ENCODE results near the gene URB1. TPM values are rescaled to one million over a fixed set of nuclear protein-coding genes. Genes with fewer than 3 reads are reported as not detected.

URB1 gene
- total and polyA plus RNA-seq, 2 of the 8 experiments (the other 6 are each of a cell fraction or from before 2014, with no cell fraction given) = 8.1 to 28.9 TPM

DNA sequence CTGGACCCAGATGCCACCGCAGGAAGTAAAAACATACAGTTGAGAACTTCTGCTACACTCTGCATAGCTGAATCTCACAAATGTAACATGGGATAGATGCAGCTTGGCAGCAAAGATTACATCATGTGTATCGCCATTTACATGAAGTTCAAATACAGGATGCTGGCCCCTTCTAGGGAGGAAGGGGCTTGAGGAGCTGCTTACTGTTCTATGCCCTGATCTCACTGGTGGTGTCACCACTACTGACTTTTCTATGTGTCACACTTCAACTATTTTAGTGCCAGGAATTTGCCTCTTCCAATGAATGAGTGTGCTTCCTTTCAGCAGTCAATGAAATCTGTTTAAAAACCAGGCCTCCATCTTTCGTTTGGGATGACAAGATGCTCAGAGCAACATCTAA is 63.0 kb downstream of the URB1 start (continued):
- TF ChIP-seq, protein P1, sequence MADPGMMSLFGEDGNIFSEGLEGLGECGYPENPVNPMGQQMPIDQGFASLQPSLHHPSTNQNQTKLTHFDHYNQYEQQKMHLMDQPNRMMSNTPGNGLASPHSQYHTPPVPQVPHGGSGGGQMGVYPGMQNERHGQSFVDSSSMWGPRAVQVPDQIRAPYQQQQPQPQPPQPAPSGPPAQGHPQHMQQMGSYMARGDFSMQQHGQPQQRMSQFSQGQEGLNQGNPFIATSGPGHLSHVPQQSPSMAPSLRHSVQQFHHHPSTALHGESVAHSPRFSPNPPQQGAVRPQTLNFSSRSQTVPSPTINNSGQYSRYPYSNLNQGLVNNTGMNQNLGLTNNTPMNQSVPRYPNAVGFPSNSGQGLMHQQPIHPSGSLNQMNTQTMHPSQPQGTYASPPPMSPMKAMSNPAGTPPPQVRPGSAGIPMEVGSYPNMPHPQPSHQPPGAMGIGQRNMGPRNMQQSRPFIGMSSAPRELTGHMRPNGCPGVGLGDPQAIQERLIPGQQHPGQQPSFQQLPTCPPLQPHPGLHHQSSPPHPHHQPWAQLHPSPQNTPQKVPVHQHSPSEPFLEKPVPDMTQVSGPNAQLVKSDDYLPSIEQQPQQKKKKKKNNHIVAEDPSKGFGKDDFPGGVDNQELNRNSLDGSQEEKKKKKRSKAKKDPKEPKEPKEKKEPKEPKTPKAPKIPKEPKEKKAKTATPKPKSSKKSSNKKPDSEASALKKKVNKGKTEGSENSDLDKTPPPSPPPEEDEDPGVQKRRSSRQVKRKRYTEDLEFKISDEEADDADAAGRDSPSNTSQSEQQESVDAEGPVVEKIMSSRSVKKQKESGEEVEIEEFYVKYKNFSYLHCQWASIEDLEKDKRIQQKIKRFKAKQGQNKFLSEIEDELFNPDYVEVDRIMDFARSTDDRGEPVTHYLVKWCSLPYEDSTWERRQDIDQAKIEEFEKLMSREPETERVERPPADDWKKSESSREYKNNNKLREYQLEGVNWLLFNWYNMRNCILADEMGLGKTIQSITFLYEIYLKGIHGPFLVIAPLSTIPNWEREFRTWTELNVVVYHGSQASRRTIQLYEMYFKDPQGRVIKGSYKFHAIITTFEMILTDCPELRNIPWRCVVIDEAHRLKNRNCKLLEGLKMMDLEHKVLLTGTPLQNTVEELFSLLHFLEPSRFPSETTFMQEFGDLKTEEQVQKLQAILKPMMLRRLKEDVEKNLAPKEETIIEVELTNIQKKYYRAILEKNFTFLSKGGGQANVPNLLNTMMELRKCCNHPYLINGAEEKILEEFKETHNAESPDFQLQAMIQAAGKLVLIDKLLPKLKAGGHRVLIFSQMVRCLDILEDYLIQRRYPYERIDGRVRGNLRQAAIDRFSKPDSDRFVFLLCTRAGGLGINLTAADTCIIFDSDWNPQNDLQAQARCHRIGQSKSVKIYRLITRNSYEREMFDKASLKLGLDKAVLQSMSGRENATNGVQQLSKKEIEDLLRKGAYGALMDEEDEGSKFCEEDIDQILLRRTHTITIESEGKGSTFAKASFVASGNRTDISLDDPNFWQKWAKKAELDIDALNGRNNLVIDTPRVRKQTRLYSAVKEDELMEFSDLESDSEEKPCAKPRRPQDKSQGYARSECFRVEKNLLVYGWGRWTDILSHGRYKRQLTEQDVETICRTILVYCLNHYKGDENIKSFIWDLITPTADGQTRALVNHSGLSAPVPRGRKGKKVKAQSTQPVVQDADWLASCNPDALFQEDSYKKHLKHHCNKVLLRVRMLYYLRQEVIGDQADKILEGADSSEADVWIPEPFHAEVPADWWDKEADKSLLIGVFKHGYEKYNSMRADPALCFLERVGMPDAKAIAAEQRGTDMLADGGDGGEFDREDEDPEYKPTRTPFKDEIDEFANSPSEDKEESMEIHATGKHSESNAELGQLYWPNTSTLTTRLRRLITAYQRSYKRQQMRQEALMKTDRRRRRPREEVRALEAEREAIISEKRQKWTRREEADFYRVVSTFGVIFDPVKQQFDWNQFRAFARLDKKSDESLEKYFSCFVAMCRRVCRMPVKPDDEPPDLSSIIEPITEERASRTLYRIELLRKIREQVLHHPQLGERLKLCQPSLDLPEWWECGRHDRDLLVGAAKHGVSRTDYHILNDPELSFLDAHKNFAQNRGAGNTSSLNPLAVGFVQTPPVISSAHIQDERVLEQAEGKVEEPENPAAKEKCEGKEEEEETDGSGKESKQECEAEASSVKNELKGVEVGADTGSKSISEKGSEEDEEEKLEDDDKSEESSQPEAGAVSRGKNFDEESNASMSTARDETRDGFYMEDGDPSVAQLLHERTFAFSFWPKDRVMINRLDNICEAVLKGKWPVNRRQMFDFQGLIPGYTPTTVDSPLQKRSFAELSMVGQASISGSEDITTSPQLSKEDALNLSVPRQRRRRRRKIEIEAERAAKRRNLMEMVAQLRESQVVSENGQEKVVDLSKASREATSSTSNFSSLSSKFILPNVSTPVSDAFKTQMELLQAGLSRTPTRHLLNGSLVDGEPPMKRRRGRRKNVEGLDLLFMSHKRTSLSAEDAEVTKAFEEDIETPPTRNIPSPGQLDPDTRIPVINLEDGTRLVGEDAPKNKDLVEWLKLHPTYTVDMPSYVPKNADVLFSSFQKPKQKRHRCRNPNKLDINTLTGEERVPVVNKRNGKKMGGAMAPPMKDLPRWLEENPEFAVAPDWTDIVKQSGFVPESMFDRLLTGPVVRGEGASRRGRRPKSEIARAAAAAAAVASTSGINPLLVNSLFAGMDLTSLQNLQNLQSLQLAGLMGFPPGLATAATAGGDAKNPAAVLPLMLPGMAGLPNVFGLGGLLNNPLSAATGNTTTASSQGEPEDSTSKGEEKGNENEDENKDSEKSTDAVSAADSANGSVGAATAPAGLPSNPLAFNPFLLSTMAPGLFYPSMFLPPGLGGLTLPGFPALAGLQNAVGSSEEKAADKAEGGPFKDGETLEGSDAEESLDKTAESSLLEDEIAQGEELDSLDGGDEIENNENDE (IDR thresholded peaks at IDR 0.05; ENCODE audit: insufficient replicate concordance, low read length) = no peak
- TF ChIP-seq, protein P2, sequence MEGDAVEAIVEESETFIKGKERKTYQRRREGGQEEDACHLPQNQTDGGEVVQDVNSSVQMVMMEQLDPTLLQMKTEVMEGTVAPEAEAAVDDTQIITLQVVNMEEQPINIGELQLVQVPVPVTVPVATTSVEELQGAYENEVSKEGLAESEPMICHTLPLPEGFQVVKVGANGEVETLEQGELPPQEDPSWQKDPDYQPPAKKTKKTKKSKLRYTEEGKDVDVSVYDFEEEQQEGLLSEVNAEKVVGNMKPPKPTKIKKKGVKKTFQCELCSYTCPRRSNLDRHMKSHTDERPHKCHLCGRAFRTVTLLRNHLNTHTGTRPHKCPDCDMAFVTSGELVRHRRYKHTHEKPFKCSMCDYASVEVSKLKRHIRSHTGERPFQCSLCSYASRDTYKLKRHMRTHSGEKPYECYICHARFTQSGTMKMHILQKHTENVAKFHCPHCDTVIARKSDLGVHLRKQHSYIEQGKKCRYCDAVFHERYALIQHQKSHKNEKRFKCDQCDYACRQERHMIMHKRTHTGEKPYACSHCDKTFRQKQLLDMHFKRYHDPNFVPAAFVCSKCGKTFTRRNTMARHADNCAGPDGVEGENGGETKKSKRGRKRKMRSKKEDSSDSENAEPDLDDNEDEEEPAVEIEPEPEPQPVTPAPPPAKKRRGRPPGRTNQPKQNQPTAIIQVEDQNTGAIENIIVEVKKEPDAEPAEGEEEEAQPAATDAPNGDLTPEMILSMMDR (IDR thresholded peaks at IDR 0.05; ENCODE audit: control extremely low read depth in 1 of 3, insufficient read depth in 1 of 3, low read depth in 1 of 3, low read length in 3 of 3) = no peak
- TF ChIP-seq TAF7 (optimal IDR thresholded peaks at IDR 0.05; ENCODE audit: borderline replicate concordance, low read depth, low read length) = no peak
- TF ChIP-seq EGR1 (IDR thresholded peaks at IDR 0.05; ENCODE audit: borderline replicate concordance, low read depth, low read length) = no peak
- TF ChIP-seq TBP (IDR thresholded peaks at IDR 0.05; ENCODE audit: low read depth, low read length) = no peak
- TF ChIP-seq CEBPB (IDR thresholded peaks at IDR 0.05; ENCODE audit: low read depth, low read length) = no peak
- TF ChIP-seq CBX8 (IDR thresholded peaks at IDR 0.05; ENCODE audit: borderline replicate concordance, low read depth, low read length) = no peak
- no peak for TF ChIP-seq BCL11A (IDR thresholded peaks at IDR 0.05; ENCODE audit: low read depth in 2 of 2, low read length in 2 of 2)
